ENCODE measurements around the gene EML6. TPM values are rescaled to one million over a fixed set of nuclear protein-coding genes. Genes with fewer than 3 reads are reported as not detected.
"Not testable (repeated sequence)": the region's sequence is repeated elsewhere in the genome, so short reads cannot be mapped to it uniquely, and the experiment has no call there.

EML6 gene
- total RNA-seq, 2 donors from 2014 or later = 0.46 to 10.7 TPM

GRCh38 chr2:54983345-54984220, 260.1 kb downstream of the EML6 start:
- intact Hi-C loops (cut with DNase I) = no loop called here
- 28% methylated on average over 3 of the region's 3 CpGs for WGBS
- no peak overlapping the region for H3K4me3 ChIP-seq
- H3K9me3 ChIP-seq = no peaks in the 10 kb centered on the region
- DNase-seq (ENCODE audit: low spot score) = no peak
- H3K27me3 ChIP-seq (replicated peaks; ENCODE audit: insufficient read depth) = no peaks in the 10 kb centered on the region
- H3K27ac ChIP-seq = peak overlapping the region in 1 of 2 donors; percentile 3
- TF ChIP-seq POLR2A (IDR thresholded peaks at IDR 0.05) = no peak
- no peak for TF ChIP-seq CTCF (IDR thresholded peaks at IDR 0.05)
- no peak for TF ChIP-seq POLR2AphosphoS5 (IDR thresholded peaks at IDR 0.05)
- H3K36me3 ChIP-seq = no peaks in the 10 kb centered on the region
- peaks cover 13% of the 10 kb centered on the region for H3K4me1 ChIP-seq (replicated peaks)

- H3K27me3 ChIP-seq (replicated peaks; ENCODE audit: insufficient read depth) = no peaks in the 10 kb centered on the region
- no peaks in the 10 kb centered on the region for H3K36me3 ChIP-seq
- intact Hi-C loops (cut with DNase I) = no loop called here
- no peaks in the 10 kb centered on the region for H3K9me3 ChIP-seq
- H3K4me1 ChIP-seq (replicated peaks) = peaks cover 4% of the 10 kb centered on the region
- no peak overlapping the region for H3K4me3 ChIP-seq
- H3K27ac ChIP-seq = no peak overlapping the region
- TF ChIP-seq POLR2AphosphoS5 (IDR thresholded peaks at IDR 0.05) (no peak), POLR2A (IDR thresholded peaks at IDR 0.05) (no peak), CTCF (IDR thresholded peaks at IDR 0.05) (no peak)
- no peak for DNase-seq (ENCODE audit: low spot score)
Measured at GRCh38 chr2:54984476-54984875, 261.0 kb downstream of the EML6 start.

GRCh38 chr2:54986264-54986663, 262.8 kb downstream of the EML6 start:
- Histone ChIP-seq H3K4me1 (replicated peaks) (peaks cover 4% of the 10 kb centered on the region), H3K4me3 (no peak overlapping the region), H3K27ac (no peak overlapping the region), H3K9me3 (no peaks in the 10 kb centered on the region), H3K36me3 (no peaks in the 10 kb centered on the region), H3K27me3 (replicated peaks; ENCODE audit: insufficient read depth) (no peaks in the 10 kb centered on the region)
- no peak for DNase-seq (ENCODE audit: low spot score)
- no peak for TF ChIP-seq POLR2AphosphoS5 (IDR thresholded peaks at IDR 0.05)
- intact Hi-C loops (cut with DNase I) = no loop called here
- WGBS = 55% methylated on average over 3 of the region's 3 CpGs

GRCh38 chr2:54988612-54989011, 265.1 kb downstream of the EML6 start:
- WGBS = 59% methylated on average over 3 of the region's 3 CpGs
- TF ChIP-seq POLR2A (IDR thresholded peaks at IDR 0.05) (no peak), POLR2AphosphoS5 (IDR thresholded peaks at IDR 0.05) (no peak), CTCF (IDR thresholded peaks at IDR 0.05) (no peak)
- H3K4me1 ChIP-seq (replicated peaks) = peaks cover 8% of the 10 kb centered on the region

GRCh38 chr2:54990694-54991093, 267.2 kb downstream of the EML6 start:
- H3K4me1 ChIP-seq (replicated peaks); H3K27me3 ChIP-seq (replicated peaks; ENCODE audit: insufficient read depth); intact Hi-C loops (cut with DNase I); H3K27ac ChIP-seq; H3K9me3 ChIP-seq; H3K36me3 ChIP-seq; DNase-seq (ENCODE audit: low spot score); H3K4me3 ChIP-seq: not testable (repeated sequence)
- 98% methylated on average over 19 of the region's 19 CpGs for WGBS

More at GRCh38 chr2:54988612-54989011, 265.1 kb downstream of the EML6 start:
- no peak overlapping the region for H3K27ac ChIP-seq
- no peak for DNase-seq (ENCODE audit: low spot score)
- H3K9me3 ChIP-seq = no peaks in the 10 kb centered on the region
- intact Hi-C loops (cut with DNase I) = no loop called here
- H3K27me3 ChIP-seq (replicated peaks; ENCODE audit: insufficient read depth) = no peaks in the 10 kb centered on the region
- H3K36me3 ChIP-seq = no peaks in the 10 kb centered on the region
- H3K4me3 ChIP-seq = no peak overlapping the region

GRCh38 chr2:54995553-54995952, 272.1 kb downstream of the EML6 start:
- Histone ChIP-seq H3K9me3 (no peaks in the 10 kb centered on the region), H3K4me3 (no peak overlapping the region), H3K27me3 (replicated peaks; ENCODE audit: insufficient read depth) (no peaks in the 10 kb centered on the region), H3K27ac (no peak overlapping the region), H3K4me1 (replicated peaks) (peaks cover 9% of the 10 kb centered on the region), H3K36me3 (no peaks in the 10 kb centered on the region)
- WGBS = 94% methylated on average over 3 of the region's 3 CpGs
- intact Hi-C loops (cut with DNase I) = no loop called here
- no peak for DNase-seq (ENCODE audit: low spot score)
- no peak for TF ChIP-seq POLR2A (IDR thresholded peaks at IDR 0.05)
- TF ChIP-seq POLR2AphosphoS5 (IDR thresholded peaks at IDR 0.05) = no peak
- TF ChIP-seq CTCF (IDR thresholded peaks at IDR 0.05) = no peak
